ENCODE measurements around the gene SIRT1. TPM values are rescaled to one million over a fixed set of nuclear protein-coding genes. Genes with fewer than 3 reads are reported as not detected.

Gene SIRT1
- total RNA-seq, 1 experiment from 2014 or later, result 20.4 TPM

GRCh38 chr10:67863094-67863493 is 21.4 kb upstream of the SIRT1 start:
- no peaks in the 10 kb centered on the region for H3F3A ChIP-seq (ENCODE audit: low read length, unreplicated experiment)
- DNase-seq (no peak), ATAC-seq (no peak)
- no peaks in the 10 kb centered on the region for H3K9me3 ChIP-seq (ENCODE audit: low read length)
- no peaks in the 10 kb centered on the region for H3K9me2 ChIP-seq (replicated peaks; ENCODE audit: low read length)
- no peaks in the 10 kb centered on the region for H3K27me3 ChIP-seq (ENCODE audit: low read length)
- ChIA-PET POLR2A (ENCODE audit: unreplicated experiment) (no interaction called here), CTCF (no interaction called here)
- no peak overlapping the region for H3K4me3 ChIP-seq (ENCODE audit: low read length)
- no peak overlapping the region for H3K9ac ChIP-seq (ENCODE audit: low read length)
- no TSS peak for BruUV-seq (replicated peaks)
- H3K79me2 ChIP-seq (ENCODE audit: low read length), result no peaks in the 10 kb centered on the region
- no peak overlapping the region for H3K4me2 ChIP-seq (ENCODE audit: low read length)
- H3K36me3 ChIP-seq (ENCODE audit: low read depth, low read length), result no peaks in the 10 kb centered on the region
- no peak overlapping the region for H2AFZ ChIP-seq (ENCODE audit: low read length)
- no peak for TF ChIP-seq EZH2phosphoT487 (IDR thresholded peaks at IDR 0.05; ENCODE audit: borderline replicate concordance, low read length)
- intact Hi-C loops (cut with micrococcal nuclease), result no loop called here
- H3K27ac ChIP-seq (ENCODE audit: low read length), result no peak overlapping the region
- H3K4me1 ChIP-seq (ENCODE audit: insufficient read depth, low read length), result no peaks in the 10 kb centered on the region
- no peaks in the 10 kb centered on the region for H4K20me1 ChIP-seq (ENCODE audit: low read length)

GRCh38 chr10:67864607-67865371 is 19.7 kb upstream of the SIRT1 start:
- CTCF ChIA-PET, result interaction anchor here (1.3 kb wide), 1 partner anchor 9 kb away, joined by 3 read pairs; no protein-coding TSS in a partner anchor
- DNase-seq (no peak), ATAC-seq (no peak)
- H3K4me1 ChIP-seq (ENCODE audit: insufficient read depth, low read length), result no peaks in the 10 kb centered on the region
- H3K79me2 ChIP-seq (ENCODE audit: low read length), result no peaks in the 10 kb centered on the region
- no peak overlapping the region for H2AFZ ChIP-seq (ENCODE audit: low read length)
- no TSS peak for BruUV-seq (replicated peaks)
- H3K4me2 ChIP-seq (ENCODE audit: low read length), result no peak overlapping the region
- intact Hi-C loops (cut with micrococcal nuclease), result no loop called here
- no peaks in the 10 kb centered on the region for H3K9me3 ChIP-seq (ENCODE audit: low read length)
- no peaks in the 10 kb centered on the region for H3K9me2 ChIP-seq (replicated peaks; ENCODE audit: low read length)
- H3K36me3 ChIP-seq (ENCODE audit: low read depth, low read length), result no peaks in the 10 kb centered on the region
- TF ChIP-seq EZH2phosphoT487 (IDR thresholded peaks at IDR 0.05; ENCODE audit: borderline replicate concordance, low read length), result no peak
- no peak for TF ChIP-seq EZH2 (IDR thresholded peaks at IDR 0.05; ENCODE audit: low read length, unreplicated experiment)
- no peak for TF ChIP-seq CTCF (conservative IDR thresholded peaks at IDR 0.05; ENCODE audit: low read depth, low read length)
- POLR2A ChIA-PET (ENCODE audit: unreplicated experiment), result no interaction called here
- H3K4me3 ChIP-seq (ENCODE audit: low read length), result no peak overlapping the region
- no peak overlapping the region for H3K9ac ChIP-seq (ENCODE audit: low read length)
- no peaks in the 10 kb centered on the region for H3F3A ChIP-seq (ENCODE audit: low read length, unreplicated experiment)
- no peak overlapping the region for H3K27ac ChIP-seq (ENCODE audit: low read length)
- no peaks in the 10 kb centered on the region for H4K20me1 ChIP-seq (ENCODE audit: low read length)
- no peaks in the 10 kb centered on the region for H3K27me3 ChIP-seq (ENCODE audit: low read length)

- no peaks in the 10 kb centered on the region for H3K79me2 ChIP-seq (ENCODE audit: low read length)
- no TSS peak for BruUV-seq (replicated peaks)
- TF ChIP-seq EZH2 (IDR thresholded peaks at IDR 0.05; ENCODE audit: low read length, unreplicated experiment) (no peak), CTCF (conservative IDR thresholded peaks at IDR 0.05; ENCODE audit: low read depth, low read length) (no peak), EZH2phosphoT487 (IDR thresholded peaks at IDR 0.05; ENCODE audit: borderline replicate concordance, low read length) (no peak)
- no peaks in the 10 kb centered on the region for H3K9me3 ChIP-seq (ENCODE audit: low read length)
- ChIA-PET POLR2A (ENCODE audit: unreplicated experiment) (interaction anchor here (0.7 kb wide), 1 partner anchor 26 kb away, joined by 8 read pairs; no protein-coding TSS in a partner anchor), CTCF (no interaction called here)
- H3K27ac ChIP-seq (ENCODE audit: low read length), result no peak overlapping the region
- DNase-seq (no peak), ATAC-seq (no peak)
- no peaks in the 10 kb centered on the region for H3K9me2 ChIP-seq (replicated peaks; ENCODE audit: low read length)
- no peaks in the 10 kb centered on the region for H3K36me3 ChIP-seq (ENCODE audit: low read depth, low read length)
- no peaks in the 10 kb centered on the region for H3K4me1 ChIP-seq (ENCODE audit: insufficient read depth, low read length)
- no peaks in the 10 kb centered on the region for H3F3A ChIP-seq (ENCODE audit: low read length, unreplicated experiment)
- no peaks in the 10 kb centered on the region for H4K20me1 ChIP-seq (ENCODE audit: low read length)
- no peak overlapping the region for H2AFZ ChIP-seq (ENCODE audit: low read length)
- H3K9ac ChIP-seq (ENCODE audit: low read length), result no peak overlapping the region
- no peaks in the 10 kb centered on the region for H3K27me3 ChIP-seq (ENCODE audit: low read length)
- intact Hi-C loops (cut with micrococcal nuclease), result no loop called here
- no peak overlapping the region for H3K4me3 ChIP-seq (ENCODE audit: low read length)
- H3K4me2 ChIP-seq (ENCODE audit: low read length), result no peak overlapping the region
Observed at GRCh38 chr10:67868132-67868531, 16.3 kb upstream of the SIRT1 start.

Data from PC-3 (cell line).